Measurements from ENCODE around the gene TBX10.

Gene TBX10

DNA sequence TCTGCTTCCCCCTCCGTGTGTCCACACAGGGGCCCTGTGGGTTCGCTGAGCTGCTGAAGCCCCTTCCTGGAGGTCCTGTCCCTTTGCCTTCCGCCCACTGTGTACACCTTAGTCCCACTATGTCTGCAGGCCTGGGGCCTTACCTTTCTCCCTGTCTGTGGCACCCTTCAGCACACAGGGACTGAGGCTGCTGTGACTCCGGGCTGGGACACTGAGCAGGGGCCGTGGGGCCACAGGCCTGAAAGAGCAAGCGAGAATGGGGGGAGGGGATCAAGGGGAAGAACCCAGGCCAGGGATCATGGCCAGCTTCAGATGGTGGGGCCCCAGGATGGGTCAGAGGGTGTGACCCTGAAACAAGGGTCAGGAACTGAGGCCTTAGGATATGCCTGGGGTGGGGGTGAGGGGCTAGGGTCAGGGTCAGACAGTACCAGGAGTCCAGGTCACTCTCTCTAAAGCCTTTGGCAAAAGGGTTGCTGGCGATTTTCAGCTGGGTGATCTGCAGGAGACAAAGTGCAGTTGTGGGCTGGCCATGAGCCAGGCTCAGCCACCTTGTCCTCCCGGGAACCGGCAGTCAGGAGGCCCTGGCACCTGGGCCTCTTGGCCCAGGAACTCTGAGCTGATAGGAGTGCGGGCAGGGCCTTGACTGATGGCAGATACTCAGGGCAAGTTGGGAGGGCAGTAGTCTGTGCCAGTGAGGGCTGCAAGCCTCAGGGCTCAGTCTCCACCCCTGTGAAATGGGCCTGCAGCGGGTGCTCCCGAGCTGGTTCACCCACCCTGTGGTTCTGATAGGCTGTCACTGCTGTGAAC, 7.2 kb downstream of the TBX10 start:
- Histone ChIP-seq H3K27ac (ENCODE audit: low read depth, low read length) (no peak overlapping the region), H3K27me3 (ENCODE audit: control insufficient read depth in 1 of 2, insufficient read depth in 2 of 2, low read length in 2 of 2) (no peaks in the 10 kb centered on the region), H3K36me3 (ENCODE audit: insufficient read depth, low read length) (no peaks in the 10 kb centered on the region), H3K4me1 (ENCODE audit: insufficient read depth, low read length) (peaks cover 13% of the 10 kb centered on the region), H3K4me3 (ENCODE audit: low read depth in 1 of 2, low read length in 2 of 2) (no peak overlapping the region), H3K9me3 (ENCODE audit: low read length) (no peaks in the 10 kb centered on the region), H3K9ac (ENCODE audit: low read length) (no peak overlapping the region)

DNA sequence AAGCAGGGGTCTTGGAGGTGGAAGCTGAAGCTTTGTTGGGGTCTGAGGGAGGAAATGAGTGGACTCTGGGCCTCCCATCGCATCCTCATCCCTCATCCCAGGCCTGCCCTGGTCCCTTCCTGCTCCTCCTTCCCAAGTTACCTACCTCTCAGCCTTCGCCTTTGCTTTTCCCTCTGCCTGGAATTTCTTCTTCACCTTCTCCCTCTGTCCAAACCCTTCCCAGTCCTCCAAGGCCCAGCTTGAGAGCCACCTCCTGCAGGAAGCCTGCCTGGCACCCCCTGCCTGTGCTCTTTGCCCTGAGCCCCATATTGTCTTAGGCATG, 7.7 kb downstream of the TBX10 start:
- Histone ChIP-seq H3K36me3 (ENCODE audit: insufficient read depth, low read length) (no peaks in the 10 kb centered on the region), H3K9me3 (ENCODE audit: low read length) (no peaks in the 10 kb centered on the region), H3K4me1 (ENCODE audit: insufficient read depth, low read length) (peaks cover 13% of the 10 kb centered on the region), H3K4me3 (ENCODE audit: low read depth in 1 of 2, low read length in 2 of 2) (no peak overlapping the region), H3K27me3 (ENCODE audit: control insufficient read depth in 1 of 2, insufficient read depth in 2 of 2, low read length in 2 of 2) (no peaks in the 10 kb centered on the region), H3K9ac (ENCODE audit: low read length) (no peak overlapping the region), H3K27ac (ENCODE audit: low read depth, low read length) (no peak overlapping the region)

DNA sequence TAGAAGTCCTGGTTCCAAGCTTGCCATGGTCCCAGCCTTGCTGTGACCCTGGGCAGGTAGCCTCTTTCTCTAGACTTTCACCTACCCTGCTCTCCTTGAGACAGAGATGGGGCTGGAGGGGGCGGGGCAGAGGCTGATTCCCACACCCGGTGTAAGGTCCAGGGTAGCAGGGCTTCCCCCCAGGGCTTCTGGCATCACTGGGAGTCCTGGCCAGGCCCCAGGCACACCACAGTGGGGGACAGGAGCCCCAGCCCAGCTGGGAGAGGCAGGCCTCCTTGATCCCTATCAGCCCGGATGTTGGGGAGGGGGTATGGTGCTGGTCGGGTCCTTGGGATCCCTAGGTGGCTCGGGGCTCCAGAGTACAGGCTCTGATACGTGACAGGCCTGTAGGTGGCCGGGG, 8.2 kb downstream of the TBX10 start:
- Histone ChIP-seq H3K9me3 (ENCODE audit: low read length) (no peaks in the 10 kb centered on the region), H3K9ac (ENCODE audit: low read length) (no peak overlapping the region), H3K4me3 (ENCODE audit: low read depth in 1 of 2, low read length in 2 of 2) (no peak overlapping the region), H3K4me1 (ENCODE audit: insufficient read depth, low read length) (peaks cover 13% of the 10 kb centered on the region), H3K27ac (ENCODE audit: low read depth, low read length) (no peak overlapping the region), H3K36me3 (ENCODE audit: insufficient read depth, low read length) (no peaks in the 10 kb centered on the region), H3K27me3 (ENCODE audit: control insufficient read depth in 1 of 2, insufficient read depth in 2 of 2, low read length in 2 of 2) (no peaks in the 10 kb centered on the region)

DNA sequence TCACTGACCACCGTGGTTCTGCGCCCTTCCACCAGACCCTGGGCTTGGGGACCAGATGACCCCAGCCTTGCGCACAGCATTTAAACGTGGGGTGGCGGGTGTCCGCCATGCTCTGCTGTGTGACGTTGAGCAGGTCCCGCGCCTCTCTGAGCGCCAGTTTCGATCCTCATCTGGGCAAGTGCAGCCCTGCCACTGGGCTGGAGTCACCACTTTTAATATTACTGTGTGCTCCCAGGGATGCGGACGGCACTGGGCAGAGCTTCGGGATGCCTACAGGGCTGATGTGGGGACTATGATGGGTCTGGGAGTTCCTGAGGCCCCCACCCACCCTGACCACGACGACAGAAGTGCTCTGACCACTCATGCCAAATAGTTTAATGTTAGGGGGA, 8.6 kb downstream of the TBX10 start:
- Histone ChIP-seq H3K36me3 (ENCODE audit: insufficient read depth, low read length) (no peaks in the 10 kb centered on the region), H3K4me3 (ENCODE audit: low read depth in 1 of 2, low read length in 2 of 2) (peak overlapping the region; percentile 70 to 86), H3K9me3 (ENCODE audit: low read length) (no peaks in the 10 kb centered on the region), H3K4me1 (ENCODE audit: insufficient read depth, low read length) (peaks cover 13% of the 10 kb centered on the region), H3K27me3 (ENCODE audit: control insufficient read depth in 1 of 2, insufficient read depth in 2 of 2, low read length in 2 of 2) (no peaks in the 10 kb centered on the region), H3K27ac (ENCODE audit: low read depth, low read length) (peak overlapping the region; percentile 83), H3K9ac (ENCODE audit: low read length) (peak overlapping the region; percentile 61)

DNA sequence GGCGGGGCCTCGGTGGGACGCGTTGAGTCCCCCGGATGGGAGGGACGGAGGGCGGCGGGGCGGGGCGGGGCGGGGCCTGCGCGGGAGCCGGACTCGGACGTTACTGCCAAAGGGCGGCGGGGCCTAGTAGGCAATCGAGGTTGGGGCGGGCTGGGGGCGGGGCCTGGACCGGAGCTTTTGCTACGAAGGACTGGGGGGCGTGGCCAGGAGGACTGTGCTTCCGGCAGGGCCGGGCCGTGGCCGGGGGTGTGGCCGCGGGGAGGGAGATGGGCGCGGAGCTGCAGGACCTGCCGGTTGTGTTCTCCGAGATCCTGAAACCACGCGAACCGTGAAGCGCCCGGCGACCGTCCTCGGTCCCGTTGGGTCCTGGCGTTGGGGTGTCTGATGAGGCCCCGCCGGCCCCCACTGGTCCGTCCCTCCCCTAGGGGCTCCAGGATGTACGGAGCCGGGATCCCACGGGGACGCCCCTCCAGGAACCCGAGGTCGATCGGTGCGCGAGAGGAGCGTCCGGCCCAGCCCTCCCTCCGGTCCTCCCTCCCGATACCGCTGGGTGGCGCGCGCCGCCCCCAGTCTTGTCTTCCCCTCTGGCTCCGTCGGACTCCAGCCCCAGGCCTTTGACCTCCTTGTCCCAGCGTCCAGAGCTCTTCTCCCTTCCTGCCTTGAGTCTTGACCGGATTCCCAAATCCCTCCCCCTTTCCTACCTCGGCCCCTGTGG, 9.2 kb downstream of the TBX10 start:
- peak overlapping the region; percentile 83 for H3K27ac ChIP-seq (ENCODE audit: low read depth, low read length)
- peak overlapping the region; percentile 70 to 86 for H3K4me3 ChIP-seq (ENCODE audit: low read depth in 1 of 2, low read length in 2 of 2)
- H3K9ac ChIP-seq (ENCODE audit: low read length), result peak overlapping the region; percentile 61
- H3K9me3 ChIP-seq (ENCODE audit: low read length), result no peaks in the 10 kb centered on the region
- H3K27me3 ChIP-seq (ENCODE audit: control insufficient read depth in 1 of 2, insufficient read depth in 2 of 2, low read length in 2 of 2), result no peaks in the 10 kb centered on the region
- H3K4me1 ChIP-seq (ENCODE audit: insufficient read depth, low read length), result peaks cover 13% of the 10 kb centered on the region
- H3K36me3 ChIP-seq (ENCODE audit: insufficient read depth, low read length), result no peaks in the 10 kb centered on the region

DNA sequence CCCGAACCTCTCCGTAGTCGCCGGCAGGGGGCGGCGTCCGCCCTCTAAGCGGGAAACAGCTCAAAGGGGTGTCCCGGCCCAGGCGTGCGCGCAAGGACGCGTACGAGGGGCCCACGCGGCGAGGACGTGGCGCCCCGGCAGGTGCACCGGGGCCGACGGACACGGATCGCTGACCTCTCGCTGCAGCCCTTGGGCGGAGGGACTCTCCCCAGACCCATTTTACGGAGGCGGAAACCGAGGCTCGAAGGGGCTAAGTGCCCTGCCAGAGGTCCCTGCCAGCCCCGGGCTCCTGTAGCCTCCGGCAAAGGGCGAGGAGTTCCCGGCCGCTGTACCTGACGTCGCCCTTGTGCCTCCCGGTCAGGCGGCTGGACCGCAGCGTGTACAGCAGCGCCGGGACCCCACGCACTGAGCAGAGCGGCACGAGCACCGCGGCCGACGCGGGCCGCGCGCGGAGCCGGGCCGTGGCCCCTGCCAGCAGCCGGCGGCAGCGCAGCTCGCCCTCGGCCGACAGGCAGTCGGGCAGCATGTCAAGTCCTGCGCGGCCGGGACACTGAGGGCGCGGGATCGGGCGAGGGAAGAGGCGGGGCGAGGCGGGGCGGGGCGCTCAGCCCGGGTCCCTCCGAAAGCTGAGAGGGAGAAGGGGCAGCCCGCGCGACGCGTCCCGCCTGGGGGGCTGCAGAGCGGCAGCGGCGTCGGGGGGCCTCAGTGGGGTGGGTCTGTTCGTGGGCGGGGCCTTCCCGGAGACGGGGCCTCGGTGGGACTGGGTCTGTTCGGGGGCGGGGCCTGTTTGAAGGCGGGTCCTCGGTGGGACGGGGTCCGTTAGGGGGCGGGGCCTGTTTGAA, 10.0 kb downstream of the TBX10 start, which contains the start of gene NUDT8:
Gene NUDT8 (minus strand): TSS at position 552 of the 842 bp plus-strand sequence. CDS start 26 bp downstream, at position 526.
- no peaks in the 10 kb centered on the region for H3K36me3 ChIP-seq (ENCODE audit: insufficient read depth, low read length)
- peak within 1 kb of the TSS; percentile 61 for H3K9ac ChIP-seq (ENCODE audit: low read length)

DNA sequence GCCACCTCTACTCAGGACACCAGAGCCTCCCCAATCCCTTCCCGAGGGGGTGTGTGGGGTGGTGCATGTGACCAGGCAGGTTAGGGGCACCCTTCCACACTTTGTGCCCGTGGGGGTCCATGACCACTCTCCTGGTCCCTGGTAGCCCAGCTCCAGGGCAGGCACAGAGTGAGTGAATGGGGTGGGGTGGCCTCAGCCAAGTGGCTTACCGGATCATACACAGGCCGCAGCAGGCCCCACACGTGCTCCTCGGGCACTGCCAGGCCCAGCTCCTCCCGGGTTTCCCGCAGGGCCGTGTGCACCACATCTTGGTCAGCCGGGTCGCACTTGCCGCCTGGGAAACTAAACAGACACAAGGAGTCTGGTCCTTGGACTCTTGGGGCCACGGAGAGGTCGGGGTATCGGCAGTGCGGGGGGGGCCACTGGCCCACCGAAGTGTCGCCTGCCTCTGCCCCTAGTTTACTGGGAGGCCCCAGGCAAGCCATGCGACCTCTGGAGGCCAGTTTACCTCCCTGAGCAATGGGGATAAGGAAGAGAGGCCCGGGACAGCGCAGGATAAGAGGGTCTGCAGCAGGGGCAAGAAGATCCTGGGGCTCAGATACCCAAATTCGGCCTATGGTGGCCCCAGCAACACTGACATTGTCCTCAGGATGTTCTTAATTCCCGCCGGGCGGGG, 10.7 kb downstream of the TBX10 start:
- Histone ChIP-seq H3K27me3 (ENCODE audit: control insufficient read depth in 1 of 2, insufficient read depth in 2 of 2, low read length in 2 of 2) (no peaks in the 10 kb centered on the region), H3K9ac (ENCODE audit: low read length) (no peak overlapping the region), H3K4me3 (ENCODE audit: low read depth in 1 of 2, low read length in 2 of 2) (peak overlapping the region in 1 of 2 donors; percentile 47), H3K36me3 (ENCODE audit: insufficient read depth, low read length) (no peaks in the 10 kb centered on the region), H3K4me1 (ENCODE audit: insufficient read depth, low read length) (peaks cover 13% of the 10 kb centered on the region), H3K9me3 (ENCODE audit: low read length) (no peaks in the 10 kb centered on the region), H3K27ac (ENCODE audit: low read depth, low read length) (no peak overlapping the region)

More for the DNA sequence above, 10.0 kb downstream of the TBX10 start, which contains the start of gene NUDT8:
- peak within 1 kb of the TSS; percentile 70 to 86 for H3K4me3 ChIP-seq (ENCODE audit: low read depth in 1 of 2, low read length in 2 of 2)
- peaks cover 13% of the 10 kb centered on the region for H3K4me1 ChIP-seq (ENCODE audit: insufficient read depth, low read length)
- H3K27ac ChIP-seq (ENCODE audit: low read depth, low read length), result peak within 1 kb of the TSS; percentile 83
- H3K27me3 ChIP-seq (ENCODE audit: control insufficient read depth in 1 of 2, insufficient read depth in 2 of 2, low read length in 2 of 2), result no peaks in the 10 kb centered on the region
- H3K9me3 ChIP-seq (ENCODE audit: low read length), result no peaks in the 10 kb centered on the region

DNA sequence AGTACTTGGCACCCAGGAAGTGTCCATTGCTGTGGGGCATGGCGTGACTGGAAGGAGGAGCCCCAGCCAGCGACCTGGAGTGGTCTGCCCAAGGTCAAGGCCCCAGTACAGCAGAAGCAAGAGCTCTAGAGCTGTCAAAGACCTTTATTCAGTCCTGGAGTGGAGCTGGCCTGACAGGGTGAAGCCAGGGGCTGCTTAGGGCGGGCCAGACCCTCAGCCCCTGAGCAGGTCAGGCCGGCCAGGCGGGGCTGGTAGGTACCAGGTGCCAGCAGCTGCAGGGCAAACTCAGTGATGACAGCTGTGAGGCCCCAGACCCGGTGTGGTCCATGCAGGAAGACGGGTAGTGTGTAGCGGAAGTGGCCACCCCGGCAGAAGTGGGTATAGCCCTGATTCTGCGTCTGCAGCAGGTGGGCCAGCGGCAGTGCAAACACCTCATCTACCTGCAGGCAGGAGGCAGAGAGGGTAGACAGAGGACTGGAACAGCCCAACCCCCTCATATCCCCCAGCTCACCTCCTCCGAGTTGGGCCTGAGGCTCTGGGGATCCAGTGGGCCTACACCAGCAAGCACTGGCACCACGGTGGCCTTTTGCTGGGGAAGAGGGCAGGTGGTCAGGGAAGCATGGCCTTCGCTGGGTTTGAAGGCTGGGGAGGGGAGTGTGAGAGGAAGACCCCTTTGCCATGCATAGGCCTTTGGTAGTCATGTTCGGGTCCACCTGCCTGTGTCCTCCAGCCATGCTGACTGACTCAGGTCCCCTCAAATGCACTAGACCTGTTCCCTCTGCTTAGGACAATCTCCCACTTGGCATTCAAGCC, 11.5 kb downstream of the TBX10 start:
- Histone ChIP-seq H3K27me3 (ENCODE audit: control insufficient read depth in 1 of 2, insufficient read depth in 2 of 2, low read length in 2 of 2) (no peaks in the 10 kb centered on the region), H3K9ac (ENCODE audit: low read length) (no peak overlapping the region), H3K4me3 (ENCODE audit: low read depth in 1 of 2, low read length in 2 of 2) (no peak overlapping the region), H3K36me3 (ENCODE audit: insufficient read depth, low read length) (no peaks in the 10 kb centered on the region), H3K4me1 (ENCODE audit: insufficient read depth, low read length) (peaks cover 13% of the 10 kb centered on the region), H3K9me3 (ENCODE audit: low read length) (no peaks in the 10 kb centered on the region), H3K27ac (ENCODE audit: low read depth, low read length) (no peak overlapping the region)

DNA sequence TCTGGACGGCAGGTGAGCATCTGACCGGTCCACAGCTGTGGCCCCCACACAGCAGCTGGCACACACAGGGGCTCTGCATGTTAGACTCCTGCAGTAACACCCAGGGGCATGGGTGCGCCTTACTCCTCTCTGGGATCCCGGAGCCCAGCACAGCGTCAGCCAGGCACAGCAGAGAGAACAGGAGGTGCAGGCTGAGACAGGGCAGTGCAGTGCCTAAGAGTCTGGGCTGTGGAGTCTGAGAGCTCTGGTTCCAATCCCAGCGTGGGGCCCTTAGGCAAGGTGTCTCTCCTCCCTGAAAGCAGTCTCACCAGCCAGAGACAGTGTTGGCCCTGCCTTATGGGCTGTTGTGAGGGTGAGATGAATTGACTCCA, 12.1 kb downstream of the TBX10 start:
- no peaks in the 10 kb centered on the region for H3K27me3 ChIP-seq (ENCODE audit: control insufficient read depth in 1 of 2, insufficient read depth in 2 of 2, low read length in 2 of 2)
- H3K4me1 ChIP-seq (ENCODE audit: insufficient read depth, low read length), result peaks cover 13% of the 10 kb centered on the region
- no peaks in the 10 kb centered on the region for H3K9me3 ChIP-seq (ENCODE audit: low read length)
- no peak overlapping the region for H3K4me3 ChIP-seq (ENCODE audit: low read depth in 1 of 2, low read length in 2 of 2)
- H3K27ac ChIP-seq (ENCODE audit: low read depth, low read length), result no peak overlapping the region
- H3K9ac ChIP-seq (ENCODE audit: low read length), result no peak overlapping the region
- no peaks in the 10 kb centered on the region for H3K36me3 ChIP-seq (ENCODE audit: insufficient read depth, low read length)

DNA sequence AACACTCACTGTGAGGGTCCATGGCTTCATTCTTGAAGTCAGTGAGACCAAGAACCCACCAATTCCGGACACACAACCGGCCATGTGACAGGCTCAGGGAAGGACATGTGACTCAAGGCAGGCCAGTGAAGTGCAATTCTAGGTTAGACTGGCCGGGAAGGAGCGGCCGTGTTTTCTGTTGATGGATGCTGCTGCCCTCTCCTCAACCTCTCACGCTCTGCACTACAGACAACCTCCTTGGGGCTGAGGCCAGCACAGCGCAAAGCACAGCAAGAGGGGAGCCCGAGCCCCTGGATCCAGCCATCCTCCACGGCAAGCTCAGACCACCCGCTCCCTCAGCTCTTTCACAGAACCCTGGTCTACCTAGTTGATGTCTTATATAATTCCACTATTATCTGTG, 12.6 kb downstream of the TBX10 start:
- Histone ChIP-seq H3K4me1 (ENCODE audit: insufficient read depth, low read length) (peaks cover 13% of the 10 kb centered on the region), H3K27ac (ENCODE audit: low read depth, low read length) (no peak overlapping the region), H3K27me3 (ENCODE audit: control insufficient read depth in 1 of 2, insufficient read depth in 2 of 2, low read length in 2 of 2) (no peaks in the 10 kb centered on the region), H3K4me3 (ENCODE audit: low read depth in 1 of 2, low read length in 2 of 2) (no peak overlapping the region), H3K36me3 (ENCODE audit: insufficient read depth, low read length) (no peaks in the 10 kb centered on the region), H3K9me3 (ENCODE audit: low read length) (no peaks in the 10 kb centered on the region), H3K9ac (ENCODE audit: low read length) (no peak overlapping the region)

Data from muscle layer of colon (tissue), 2 donors.